K562 (cell line): ENCODE results near the gene NDUFA7. TPM values are rescaled to one million over a fixed set of nuclear protein-coding genes. Genes with fewer than 3 reads are reported as not detected.

ENCODE experiments used
- ATAC-seq: fragments of 200-7000 bp; cut with Tn5 transposase; 3 replicates; pipeline ENCODE4 v1.9.1; 2020; ENCODE audit warnings: moderate library complexity
- BruUV-seq: library from RNA; stranded (reverse); fragments of 400-500 nt; replicated peaks from 2 replicates; lab custom pipeline; 2021; lab: Mats Ljungman, UMichigan
- CTCF ChIA-PET: fragments of 300-600 bp; formaldehyde crosslinking; extraction: SDS; loops from one replicate; lab custom pipeline; 2021; ENCODE audit warnings: low intra/inter-chr PET ratio; lab: Yijun Ruan, JAX
- POLR2A ChIA-PET: fragments of 300-600, 350-650 bp; sonication (Branson Sonifier 250); formaldehyde crosslinking; extraction: SDS; loops from one replicate; lab custom pipeline; 2021; ENCODE audit warnings: antibody characterized with exemption, inconsistent platforms; lab: Yijun Ruan, JAX
- DNase-seq, 4 experiments: peaks; one replicate each; pipeline versions ENCODE4 v3.0.0 to v3.0.0-alpha.2; 2011 to 2018; ENCODE audit warnings: low spot score in 3 of 4, mixed read lengths in 3 of 4; ENCODE audit errors: extremely low read depth in 1 of 4
- FAIRE-seq: peaks from 2 replicates; lab custom pipeline; 2011; peaks lifted over from hg19 to GRCh38; lab: Jason Lieb, UNC
- H2AFZ ChIP-seq: 2 replicates; pipeline ENCODE4 v1.6.0; 2011; ENCODE audit warnings: low read depth, low read length, control low read depth, inconsistent platforms
- H3K27ac ChIP-seq: fragments of 200-600 bp; 3 replicates; pipeline ENCODE4 v1.8.0; 2011; ENCODE audit warnings: low read depth, mild to moderate bottlenecking, control low read depth, inconsistent platforms, low read length, moderate library complexity, mixed read lengths; ENCODE audit errors: extremely low read depth
- H3K27me3 ChIP-seq, 2 experiments: fragments of 300-600 bp in 1 of 2; 2 replicates in 1 of 2; 3 replicates in 1 of 2; pipeline versions ENCODE4 v1.6.0 to v1.8.0; 2011; ENCODE audit warnings: inconsistent platforms in 2 of 2, low read length in 2 of 2, mild to moderate bottlenecking in 1 of 2, mixed read lengths in 1 of 2, moderate library complexity in 1 of 2; ENCODE audit not compliant: control insufficient read depth in 2 of 2, insufficient read depth in 2 of 2
- H3K36me3 ChIP-seq: fragments of 300-600 bp; 3 replicates; pipeline ENCODE4 v1.8.0; 2011; ENCODE audit warnings: mild to moderate bottlenecking, low read length, inconsistent platforms; ENCODE audit not compliant: control insufficient read depth, insufficient read depth
- H3K4me1 ChIP-seq, 2 experiments: fragments of 200-600 bp in 1 of 2; replicated peaks in 1 of 2; 2 replicates in 1 of 2; 3 replicates in 1 of 2; pipeline versions ENCODE4 v1.5.1 to v1.8.0; 2011; ENCODE audit warnings: inconsistent platforms in 2 of 2, low read length in 2 of 2, mild to moderate bottlenecking in 1 of 2, mixed read lengths in 1 of 2, moderate library complexity in 1 of 2; ENCODE audit not compliant: control insufficient read depth in 2 of 2, insufficient read depth in 2 of 2
- H3K4me2 ChIP-seq: 2 replicates; pipeline ENCODE4 v1.6.1; 2011; ENCODE audit warnings: low read length, control low read depth, inconsistent platforms, mixed read lengths; ENCODE audit not compliant: insufficient read depth
- H3K4me3 ChIP-seq: fragments of 200-600 bp; sonication (generic), shearing (Covaris generic); 2 replicates; pipeline ENCODE4 v1.5.1; 2016; ENCODE audit warnings: control low read depth, inconsistent platforms
- H3K79me2 ChIP-seq: fragments of 200-600 bp; 3 replicates; pipeline ENCODE4 v1.8.0; 2011; ENCODE audit warnings: low read length, inconsistent platforms; ENCODE audit not compliant: control insufficient read depth, insufficient read depth
- H3K9ac ChIP-seq, 2 experiments: 2 replicates each; pipeline versions ENCODE4 v1.6.0 to v1.6.1; 2011; ENCODE audit warnings: low read depth in 2 of 2, low read length in 2 of 2, control low read depth in 1 of 2, inconsistent platforms in 1 of 2, mild to moderate bottlenecking in 1 of 2, mixed read lengths in 1 of 2; ENCODE audit not compliant: insufficient read depth in 1 of 2
- H3K9me1 ChIP-seq: one replicate; pipeline ENCODE4 v1.6.0; 2011; ENCODE audit warnings: inconsistent platforms, mild to moderate bottlenecking, low read length, moderate library complexity; ENCODE audit not compliant: control insufficient read depth, insufficient read depth
- H3K9me3 ChIP-seq: replicated peaks from 2 replicates; pipeline ENCODE4 v1.5.1; 2011; ENCODE audit warnings: low read depth, low read length, inconsistent platforms; ENCODE audit not compliant: control insufficient read depth, insufficient read depth
- H4K20me1 ChIP-seq: replicated peaks from 2 replicates; pipeline ENCODE4 v1.6.1; 2011; ENCODE audit warnings: low read length, inconsistent platforms, mixed read lengths; ENCODE audit not compliant: control insufficient read depth, insufficient read depth
- BCOR ChIP-seq: fragments of 450-650 bp; IDR thresholded peaks from 2 replicates; pipeline ENCODE4 v1.6.1; 2016
- CREB3L1 ChIP-seq: fragments of 450-650 bp; IDR thresholded peaks from 2 replicates; pipeline ENCODE4 v1.6.1; 2014; ENCODE audit warnings: low read depth, mild to moderate bottlenecking, moderate library complexity, borderline replicate concordance
- ELF4 ChIP-seq: fragments of 450-650 bp; formaldehyde crosslinking; IDR thresholded peaks from 2 replicates; pipeline ENCODE4 v1.4.0; 2022; ENCODE audit warnings: missing genetic modification characterization
- HNRNPH1 ChIP-seq: fragments of 200-400 bp; formaldehyde crosslinking; optimal IDR thresholded peaks from 2 replicates; pipeline ENCODE3; 2017; ENCODE audit warnings: low read depth, mild to moderate bottlenecking, low read length, moderate library complexity
- KLF13 ChIP-seq: fragments of 450-650 bp; IDR thresholded peaks from 2 replicates; pipeline ENCODE4 v1.6.1; 2016; ENCODE audit warnings: missing genetic modification characterization, low read depth, mild to moderate bottlenecking, missing compliant biosample characterization, moderate library complexity, borderline replicate concordance
- NR1H2 ChIP-seq: sonication (generic); formaldehyde crosslinking; IDR thresholded peaks from 2 replicates; pipeline ENCODE4 v1.4.0; 2020; ENCODE audit warnings: mild to moderate bottlenecking, missing genetic modification reagents
- PTTG1 ChIP-seq: fragments of 450-650 bp; IDR thresholded peaks from 2 replicates; pipeline ENCODE4 v1.6.1; 2016; ENCODE audit warnings: low read depth, mild to moderate bottlenecking, missing genetic modification characterization, missing compliant biosample characterization
- TCF15 ChIP-seq: fragments of 250-450 bp; sonication (Bioruptor Pico); IDR thresholded peaks from 2 replicates; pipeline ENCODE4 v1.8.0; 2022; ENCODE audit warnings: moderate library complexity, mild to moderate bottlenecking, inconsistent platforms
- ZBTB7A ChIP-seq: IDR thresholded peaks from 2 replicates; pipeline ENCODE4 v1.6.1; 2011; ENCODE audit warnings: low read depth, mild to moderate bottlenecking, low read length, moderate library complexity, borderline replicate concordance; ENCODE audit not compliant: control insufficient read depth
- ZFP91 ChIP-seq: sonication (generic); formaldehyde crosslinking; IDR thresholded peaks from 2 replicates; pipeline ENCODE4 v1.8.0; 2022; ENCODE audit warnings: mild to moderate bottlenecking, missing genetic modification reagents
- ZNF146 ChIP-seq: IDR thresholded peaks from one replicate; pipeline ENCODE4 v1.6.1; 2018; ENCODE audit warnings: missing compliant biosample characterization; ENCODE audit not compliant: unreplicated experiment
- ZNF282 ChIP-seq: sonication (generic); formaldehyde crosslinking; IDR thresholded peaks from 2 replicates; pipeline ENCODE4 v1.8.1; 2023; ENCODE audit warnings: missing genetic modification reagents
- WGBS: fragments of 100-300 bp; shearing (Covaris generic); methylation state at CpG from one replicate; pipeline ENCODE4 v1.1.6; 2016; ENCODE audit warnings: low coverage, mixed read lengths; ENCODE audit not compliant: insufficient coverage; ENCODE audit errors: missing lambda C conversion rate; 5-methylcytosine and 5-hydroxymethylcytosine counted together
- in situ Hi-C: fragments of 300-500 bp; cut with MboI; formaldehyde crosslinking; loops from 4 replicates; pipeline ENCODE4 v1.15.0; 2018; ENCODE audit warnings: inconsistent platforms, mixed read lengths
- intact Hi-C: fragments of 100-400 bp; cut with micrococcal nuclease; formaldehyde crosslinking; loops from 2 replicates; pipeline ENCODE4 v1.14.2; 2022
- polyA plus RNA-seq, 8 experiments: library from polyadenylated mRNA; depleted of rRNA in 4 of 8; stranded (reverse) in 5 of 8; unstranded in 3 of 8; fragments of >200 nt; fragmentation: Nextera tagmentation in 2 of 8; fragmentation: Illumina TruSeq in 1 of 8; extraction: Ambion mirVana in 2 of 8; extraction: Trizol in 1 of 8; gene quantifications; 2 replicates each; pipeline versions ENCODE4 v1.2.1 to v1.2.3, GENCODE V29; 2011 to 2014; ENCODE audit warnings: inconsistent platforms in 1 of 8, missing spikeins in 1 of 8
- total RNA-seq, 7 experiments: library from RNA; depleted of rRNA in 6 of 7; stranded (reverse); fragments of >200 nt in 6 of 7; fragmentation: Illumina TruSeq in 2 of 7; extraction: Trizol in 2 of 7; gene quantifications; 2 replicates each; pipeline versions ENCODE4 v1.2.1 to v1.2.3, GENCODE V29; 2011 to 2021; ENCODE audit warnings: low replicate concordance in 1 of 7

Gene NDUFA7
- total and polyA plus RNA-seq, 9 of the 15 experiments (the other 6 are each of a cell fraction or from before 2014, with no cell fraction given): 70.8 to 348 (median 142) TPM

GRCh38 chr19:8265872-8266271, 55.3 kb downstream of the NDUFA7 start:
- FAIRE-seq: no peak

More at GRCh38 chr19:8265872-8266271, 55.3 kb downstream of the NDUFA7 start:
- TF ChIP-seq ZNF282 (CRISPR knock-in tag) (no peak), BCOR (peak; percentile 17; the same call in 1 of the 2 replicates), ZFP91 (no peak), TCF15 (CRISPR knock-in tag) (no peak), ZNF146 (CRISPR knock-in tag) (peak; percentile 92), CREB3L1 (no peak), KLF13 (tag) (no peak), ZBTB7A (no peak), HNRNPH1 (no peak), ELF4 (CRISPR knock-in tag) (no peak), PTTG1 (tag) (no peak), NR1H2 (CRISPR knock-in tag) (no peak)
- Histone ChIP-seq H3K79me2 (no peaks in the 10 kb centered on the region), H3K4me2 (no peak overlapping the region), H3K36me3 (no peaks in the 10 kb centered on the region), H4K20me1 (no peaks in the 10 kb centered on the region), H3K4me1 (peaks cover 9 to 19% of the 10 kb centered on the region in 2 experiments; a peak in 4 of 5 replicates), H3K4me3 (no peak overlapping the region), H3K27me3 (no peaks in the 10 kb centered on the region), H3K27ac (no peak overlapping the region), H3K9me3 (no peaks in the 10 kb centered on the region), H2AFZ (no peak overlapping the region), H3K9ac (no peak overlapping the region), H3K9me1 (peaks cover 4% of the 10 kb centered on the region)
- WGBS: 33% methylated on average over 3 of the region's 3 CpGs
- in situ Hi-C loops (loop anchor here (5.0 kb wide), 1 partner anchor 41 kb away; the partner anchor contains the start of gene CD320), intact Hi-C loops (loop anchor here (10.0 kb wide), 1 partner anchor 59 kb away; the partner anchor contains the start of genes NDUFA7 and RPS28)
- ATAC-seq (no peak), DNase-seq (no peak)
- ChIA-PET POLR2A (interaction anchor here (0.6 kb wide), 1 partner anchor 116 kb away, joined by 3 read pairs; no protein-coding TSS in a partner anchor), CTCF (interaction anchor here (0.5 kb wide), 1 partner anchor 238 kb away, joined by 3 read pairs; no protein-coding TSS in a partner anchor)
- BruUV-seq: no TSS peak
